ENCODE results near the gene UVRAG.
"Not testable (repeated sequence)": the region's sequence is repeated elsewhere in the genome, so short reads cannot be mapped to it uniquely, and the experiment has no call there.

- not testable (repeated sequence) for TF ChIP-seq GPBP1L1 (CRISPR knock-in tag; IDR thresholded peaks at IDR 0.05); ZNF746 (CRISPR knock-in tag; IDR thresholded peaks at IDR 0.05); GABPB1 (CRISPR knock-in tag; IDR thresholded peaks at IDR 0.05); ZFP91 (CRISPR knock-in tag; IDR thresholded peaks at IDR 0.05; ENCODE audit: borderline replicate concordance); CTCF (CRISPR knock-in tag; IDR thresholded peaks at IDR 0.05); SIN3A (IDR thresholded peaks at IDR 0.05; ENCODE audit: borderline replicate concordance, low read depth, low read length); RFXANK (CRISPR knock-in tag; IDR thresholded peaks at IDR 0.05); RBM22 (optimal IDR thresholded peaks at IDR 0.05; ENCODE audit: low read length); ZNF484 (CRISPR knock-in tag; IDR thresholded peaks at IDR 0.05; ENCODE audit: borderline replicate concordance, low read depth); TBL1XR1 (IDR thresholded peaks at IDR 0.05; ENCODE audit: borderline replicate concordance, low read length, partially characterized antibody); CBX5 (CRISPR knock-in tag; IDR thresholded peaks at IDR 0.05; ENCODE audit: borderline replicate concordance); BRCA1 (CRISPR knock-in tag; IDR thresholded peaks at IDR 0.05)
Measured at GRCh38 chr11:75979075-75979474, 164.1 kb downstream of the UVRAG start.

Data from HepG2 (cell line).